HG03135 (cell line): ENCODE measurements around the gene PREB.

Experiments
- ATAC-seq: cut with Tn5 transposase; IDR thresholded peaks from one replicate; pipeline ENCODE4 v1.9.1; 2021; ENCODE audit warnings: mild to moderate bottlenecking, moderate library complexity; ENCODE audit not compliant: unreplicated experiment

The PREB gene

DNA sequence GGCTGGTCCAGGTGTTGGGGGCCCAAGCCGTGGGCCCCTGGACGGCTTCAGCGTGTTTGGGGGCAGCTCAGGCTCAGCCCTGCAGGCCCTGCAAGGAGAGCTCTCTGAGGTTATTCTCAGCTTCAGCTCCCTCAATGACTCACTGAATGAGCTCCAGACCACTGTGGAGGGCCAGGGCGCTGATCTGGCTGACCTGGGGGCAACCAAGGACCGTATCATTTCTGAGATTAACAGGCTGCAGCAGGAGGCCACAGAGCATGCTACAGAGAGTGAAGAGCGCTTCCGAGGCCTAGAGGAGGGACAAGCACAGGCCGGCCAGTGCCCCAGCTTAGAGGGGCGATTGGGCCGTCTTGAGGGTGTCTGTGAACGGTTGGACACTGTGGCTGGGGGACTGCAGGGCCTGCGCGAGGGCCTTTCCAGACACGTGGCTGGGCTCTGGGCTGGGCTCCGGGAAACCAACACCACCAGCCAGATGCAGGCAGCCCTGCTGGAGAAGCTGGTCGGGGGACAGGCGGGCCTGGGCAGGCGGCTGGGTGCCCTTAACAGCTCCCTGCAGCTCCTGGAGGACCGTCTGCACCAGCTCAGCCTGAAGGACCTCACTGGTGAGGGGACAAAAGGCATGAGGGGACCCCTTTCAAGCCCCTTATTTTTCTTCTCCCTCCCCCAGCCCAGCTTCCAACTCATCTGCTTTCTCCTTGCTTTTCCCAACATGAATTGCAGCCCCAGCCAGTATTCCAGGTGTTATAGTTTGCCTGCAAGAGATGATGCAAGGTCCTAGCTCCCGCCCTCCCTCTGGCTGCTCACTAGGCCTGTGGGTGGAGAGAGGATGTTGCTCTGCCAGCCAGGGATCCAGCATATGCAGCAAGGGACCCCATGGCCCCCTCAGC is 50.8 kb downstream of the PREB start:
- ATAC-seq: no peak

DNA sequence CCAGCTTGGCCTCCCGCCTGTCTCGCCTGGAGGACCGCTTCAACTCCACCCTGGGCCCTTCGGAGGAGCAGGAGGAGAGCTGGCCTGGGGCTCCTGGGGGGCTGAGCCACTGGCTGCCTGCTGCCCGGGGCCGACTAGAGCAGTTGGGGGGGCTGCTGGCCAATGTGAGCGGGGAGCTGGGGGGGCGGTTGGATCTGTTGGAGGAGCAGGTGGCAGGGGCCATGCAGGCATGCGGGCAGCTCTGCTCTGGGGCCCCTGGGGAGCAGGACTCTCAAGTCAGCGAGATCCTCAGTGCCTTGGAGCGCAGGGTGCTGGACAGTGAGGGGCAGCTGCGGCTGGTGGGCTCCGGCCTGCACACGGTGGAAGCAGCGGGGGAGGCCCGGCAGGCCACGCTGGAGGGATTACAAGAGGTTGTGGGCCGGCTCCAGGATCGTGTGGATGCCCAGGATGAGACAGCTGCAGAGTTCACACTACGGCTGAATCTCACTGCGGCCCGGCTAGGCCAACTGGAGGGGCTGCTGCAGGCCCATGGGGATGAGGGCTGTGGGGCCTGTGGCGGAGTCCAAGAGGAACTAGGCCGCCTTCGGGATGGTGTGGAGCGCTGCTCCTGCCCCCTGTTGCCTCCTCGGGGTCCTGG is 51.5 kb downstream of the PREB start:
- ATAC-seq: no peak

DNA sequence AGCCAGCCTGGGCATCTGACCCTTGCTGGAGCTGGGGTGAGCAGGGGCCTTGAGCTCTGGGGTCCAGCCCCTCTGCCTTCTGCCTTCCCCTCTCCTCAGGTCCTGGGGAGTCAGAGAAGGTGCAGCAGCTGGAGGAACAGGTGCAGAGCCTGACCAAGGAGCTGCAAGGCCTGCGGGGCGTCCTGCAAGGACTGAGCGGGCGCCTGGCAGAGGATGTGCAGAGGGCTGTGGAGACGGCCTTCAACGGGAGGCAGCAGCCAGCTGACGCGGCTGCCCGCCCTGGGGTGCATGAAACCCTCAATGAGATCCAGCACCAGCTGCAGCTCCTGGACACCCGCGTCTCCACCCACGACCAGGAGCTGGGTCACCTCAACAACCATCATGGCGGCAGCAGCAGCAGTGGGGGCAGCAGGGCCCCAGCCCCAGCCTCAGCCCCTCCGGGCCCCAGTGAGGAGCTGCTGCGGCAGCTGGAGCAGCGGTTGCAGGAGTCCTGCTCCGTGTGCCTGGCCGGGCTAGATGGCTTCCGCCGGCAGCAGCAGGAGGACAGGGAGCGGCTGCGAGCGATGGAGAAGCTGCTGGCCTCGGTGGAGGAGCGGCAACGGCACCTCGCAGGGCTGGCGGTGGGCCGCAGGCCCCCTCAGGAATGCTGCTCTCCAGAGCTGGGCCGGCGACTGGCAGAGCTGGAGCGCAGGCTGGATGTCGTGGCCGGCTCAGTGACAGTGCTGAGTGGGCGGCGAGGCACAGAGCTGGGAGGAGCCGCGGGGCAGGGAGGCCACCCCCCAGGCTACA is 52.3 kb downstream of the PREB start:
- ATAC-seq: no peak
